Endothelial cell of umbilical vein (primary cell): ENCODE measurements around the gene HTR3C. TPM values are rescaled to one million over a fixed set of nuclear protein-coding genes. Genes with fewer than 3 reads are reported as not detected.

Experiments
- BruUV-seq: library from RNA; stranded (reverse); fragments of 400-500 nt; replicated peaks from 2 replicates; lab custom pipeline; 2021; lab: Mats Ljungman, UMichigan
- CTCF ChIA-PET: fragments of 300-600, 350-600 bp; sonication (Branson Sonifier 250); formaldehyde crosslinking; loops from one replicate; lab custom pipeline; 2021; ENCODE audit warnings: antibody characterized with exemption, inconsistent platforms; lab: Charles Lee
- POLR2A ChIA-PET: fragments of 300-600, 350-600 bp; sonication (Branson Sonifier 250); formaldehyde crosslinking; loops from one replicate; lab custom pipeline; 2021; ENCODE audit warnings: antibody characterized with exemption, inconsistent platforms; lab: Charles Lee
- DNase-seq: peaks from one replicate; pipeline ENCODE4 v3.0.0-alpha.2; 2011; ENCODE audit warnings: low read depth, low spot score
- FAIRE-seq: peaks from 2 replicates; lab custom pipeline; 2011; peaks lifted over from hg19 to GRCh38; lab: Jason Lieb, UNC
- H2AFZ ChIP-seq: 2 replicates; pipeline ENCODE4 v1.6.0; 2012; ENCODE audit warnings: low read depth, low read length, control low read depth, inconsistent platforms
- H3K27ac ChIP-seq: 2 replicates; pipeline ENCODE4 v1.5.1; 2011; ENCODE audit warnings: low read depth, mild to moderate bottlenecking, control low read depth, low read length, moderate library complexity; ENCODE audit not compliant: insufficient read depth
- H3K27me3 ChIP-seq, 2 experiments: 2 replicates each; pipeline versions ENCODE4 v1.6.0 to v1.6.1; 2011; ENCODE audit warnings: low read length in 2 of 2, mixed read lengths in 1 of 2; ENCODE audit not compliant: control insufficient read depth in 2 of 2, insufficient read depth in 2 of 2
- H3K36me3 ChIP-seq, 2 experiments: 2 replicates in 1 of 2; 3 replicates in 1 of 2; pipeline ENCODE4 v1.5.1; 2011; ENCODE audit warnings: low read length in 2 of 2, mild to moderate bottlenecking in 1 of 2, moderate library complexity in 1 of 2; ENCODE audit not compliant: control insufficient read depth in 2 of 2, insufficient read depth in 2 of 2; ENCODE audit errors: extremely low read depth in 1 of 2
- H3K4me1 ChIP-seq: 3 replicates; pipeline ENCODE4 v1.5.1; 2011; ENCODE audit warnings: mild to moderate bottlenecking, low read length; ENCODE audit not compliant: control insufficient read depth, insufficient read depth; ENCODE audit errors: extremely low read depth
- H3K4me2 ChIP-seq: 2 replicates; pipeline ENCODE4 v1.6.1; 2011; ENCODE audit warnings: low read length, control low read depth, mixed read lengths; ENCODE audit not compliant: insufficient read depth
- H3K4me3 ChIP-seq, 3 experiments: fragments of 200-600 bp in 1 of 3; sonication (generic), shearing (Covaris generic) in 1 of 3; replicated peaks in 1 of 3; 2 replicates each; pipeline ENCODE4 v1.5.1; 2011 to 2016; ENCODE audit warnings: control low read depth in 3 of 3, low read length in 3 of 3, mild to moderate bottlenecking in 2 of 3, inconsistent platforms in 1 of 3, low read depth in 1 of 3, moderate library complexity in 1 of 3; ENCODE audit not compliant: insufficient read depth in 1 of 3
- H3K79me2 ChIP-seq: 2 replicates; pipeline ENCODE4 v1.6.0; 2012; ENCODE audit warnings: low read length, inconsistent platforms; ENCODE audit not compliant: control insufficient read depth, insufficient read depth
- H3K9ac ChIP-seq: replicated peaks from 2 replicates; pipeline ENCODE3; 2011; ENCODE audit warnings: low read length, control low read depth; ENCODE audit not compliant: insufficient read depth; ENCODE audit errors: extremely low read depth
- H3K9me1 ChIP-seq: replicated peaks from 3 replicates; pipeline ENCODE4 v1.6.0; 2011; ENCODE audit warnings: mild to moderate bottlenecking, low read length; ENCODE audit not compliant: control insufficient read depth, insufficient read depth; ENCODE audit errors: extremely low read depth
- H3K9me3 ChIP-seq: replicated peaks from 2 replicates; pipeline ENCODE4 v1.5.1; 2012; ENCODE audit warnings: low read length, inconsistent platforms; ENCODE audit not compliant: control insufficient read depth, insufficient read depth
- H4K20me1 ChIP-seq: replicated peaks from 2 replicates; pipeline ENCODE3; 2011; ENCODE audit warnings: mild to moderate bottlenecking, low read length; ENCODE audit not compliant: control insufficient read depth, insufficient read depth; ENCODE audit errors: extremely low read depth
- CTCF ChIP-seq, 2 donors: IDR thresholded peaks; 1 replicate in 1 of 2; 2 replicates in 1 of 2; pipeline ENCODE4 v1.5.1; 2011; ENCODE audit warnings: low read length in 2 of 2, mild to moderate bottlenecking in 2 of 2, moderate library complexity in 2 of 2, control low read depth in 1 of 2, inconsistent platforms in 1 of 2, low read depth in 1 of 2; ENCODE audit not compliant: insufficient read depth in 1 of 2; ENCODE audit errors: extremely low read depth in 1 of 2
- EZH2 ChIP-seq: IDR thresholded peaks from 2 replicates; pipeline ENCODE4 v1.6.1; 2012; ENCODE audit warnings: borderline replicate concordance, low read depth, mild to moderate bottlenecking, moderate library complexity, low read length, inconsistent platforms; ENCODE audit not compliant: severe bottlenecking
- FOS ChIP-seq: IDR thresholded peaks from 2 replicates; pipeline ENCODE4 v1.6.1; 2011; ENCODE audit warnings: mild to moderate bottlenecking, low read length, moderate library complexity, borderline replicate concordance; ENCODE audit not compliant: insufficient read depth
- GATA2 ChIP-seq: IDR thresholded peaks from 2 replicates; pipeline ENCODE4 v1.7.0; 2011; ENCODE audit warnings: low read depth, mild to moderate bottlenecking, moderate library complexity, mixed read lengths, low read length; ENCODE audit not compliant: insufficient read length, insufficient read depth
- JUN ChIP-seq: IDR thresholded peaks from 2 replicates; pipeline ENCODE4 v1.6.1; 2011; ENCODE audit warnings: borderline replicate concordance, low read depth; ENCODE audit not compliant: insufficient read length, insufficient read depth
- MAX ChIP-seq: IDR thresholded peaks from 2 replicates; pipeline ENCODE4 v1.6.1; 2011; ENCODE audit not compliant: insufficient read depth, insufficient read length
- MYC ChIP-seq: IDR thresholded peaks from one replicate; pipeline ENCODE4 v1.6.1; 2011; ENCODE audit warnings: mild to moderate bottlenecking, low read depth, low read length
- POLR2A ChIP-seq: IDR thresholded peaks from 2 replicates; pipeline ENCODE4 v1.6.1; 2012; ENCODE audit warnings: low read depth, mild to moderate bottlenecking, control low read depth, low read length
- POLR2AphosphoS5 ChIP-seq: IDR thresholded peaks from 2 replicates; pipeline ENCODE4 v1.6.1; 2012; ENCODE audit warnings: low read depth, mild to moderate bottlenecking, control low read depth, low read length, moderate library complexity; ENCODE audit not compliant: insufficient read depth
- dilution Hi-C: fragments of 300-500 bp; cut with MboI; formaldehyde crosslinking; loops from one replicate; pipeline ENCODE4 v1.15.0; 2019; ENCODE audit warnings: low sequenced_read_pairs; ENCODE audit not compliant: extremely low pct_ligation_motif_present
- intact Hi-C: fragments of 100-400 bp; cut with micrococcal nuclease; formaldehyde crosslinking; loops from one replicate; pipeline ENCODE4 v1.10.0; 2022
- polyA plus RNA-seq, 4 experiments: library from polyadenylated mRNA; depleted of rRNA in 3 of 4; stranded (reverse) in 3 of 4; unstranded in 1 of 4; fragments of >200 nt; gene quantifications; 2 replicates each; pipeline versions ENCODE4 v1.2.1 to v1.2.3, GENCODE V29; 2011 to 2012; ENCODE audit warnings: missing spikeins in 1 of 4
- total RNA-seq: library from RNA; stranded (reverse); gene quantifications from 2 replicates; pipeline ENCODE4 v1.2.3, GENCODE V29; 2021

The HTR3C gene
- total and polyA plus RNA-seq, 2 donors (not counting 3 experiments of a cell fraction or from before 2014, with no cell fraction given): not detected

GRCh38 chr3:184085389-184085852, 32.6 kb downstream of the HTR3C start:
- no TSS peak for BruUV-seq
- H3K79me2 ChIP-seq: no peaks in the 10 kb centered on the region
- no peaks in the 10 kb centered on the region for H3K36me3 ChIP-seq
- H3K27ac ChIP-seq: no peak overlapping the region
- no peak overlapping the region for H3K4me3 ChIP-seq
- no peaks in the 10 kb centered on the region for H3K27me3 ChIP-seq
- POLR2A ChIA-PET: no interaction called here
- dilution Hi-C loops: no loop called here
- no peak overlapping the region for H2AFZ ChIP-seq
- H3K4me1 ChIP-seq: peaks cover 5% of the 10 kb centered on the region
- CTCF ChIA-PET: no interaction called here
- TF ChIP-seq EZH2: no peak
- no peak for TF ChIP-seq POLR2A
- no peak for TF ChIP-seq MYC
- no peak for TF ChIP-seq GATA2
- TF ChIP-seq POLR2AphosphoS5: no peak
- TF ChIP-seq MAX: no peak
- peak; percentile 69 for TF ChIP-seq FOS
- TF ChIP-seq JUN: peak; percentile 82
- TF ChIP-seq CTCF (IDR thresholded peaks at IDR 0.05; ENCODE audit: extremely low read depth in 1 of 2, insufficient read depth in 1 of 2, low read depth in 1 of 2, low read length in 2 of 2): no peak
- FAIRE-seq (peak; percentile 21), DNase-seq (peak; percentile 59)
- H3K9me1 ChIP-seq: no peaks in the 10 kb centered on the region
- no peak overlapping the region for H3K4me2 ChIP-seq
- intact Hi-C loops: no loop called here
- H3K9me3 ChIP-seq: no peaks in the 10 kb centered on the region
- no peak overlapping the region for H3K9ac ChIP-seq
- no peaks in the 10 kb centered on the region for H4K20me1 ChIP-seq
